MM.1S (cell line): ENCODE data around the gene PSMD6.

Source experiments
- DNase-seq: peaks from one replicate; pipeline ENCODE4 v3.0.0-alpha.2; 2015
- H2AFZ ChIP-seq: fragments of 300-600 bp; sonication (generic); 2 replicates; pipeline ENCODE4 v1.6.0; 2016; ENCODE audit warnings: antibody characterized with exemption, low read length
- H3F3A ChIP-seq: fragments of 300-600 bp; sonication (generic); 2 replicates; pipeline ENCODE4 v1.6.1; 2016; ENCODE audit warnings: mild to moderate bottlenecking, antibody characterized with exemption, low read length, moderate library complexity, mixed read lengths; ENCODE audit not compliant: insufficient read depth
- H3K27ac ChIP-seq: fragments of 300-600 bp; sonication (generic); 2 replicates; pipeline ENCODE4 v1.5.1; 2016; ENCODE audit warnings: mild to moderate bottlenecking, low read length
- H3K27me3 ChIP-seq: fragments of 300-600 bp; sonication (generic); replicated peaks from 2 replicates; pipeline ENCODE4 v1.6.0; 2016; ENCODE audit warnings: low read length; ENCODE audit not compliant: insufficient read depth
- H3K36me3 ChIP-seq: fragments of 300-600 bp; sonication (generic); replicated peaks from 2 replicates; pipeline ENCODE4 v1.6.1; 2016; ENCODE audit warnings: mild to moderate bottlenecking, low read length, mixed read lengths; ENCODE audit not compliant: insufficient read depth
- H3K4me1 ChIP-seq: fragments of 300-600 bp; sonication (generic); 2 replicates; pipeline ENCODE4 v1.6.1; 2016; ENCODE audit warnings: low read length, mixed read lengths
- H3K4me2 ChIP-seq: fragments of 300-600 bp; sonication (generic); 2 replicates; pipeline ENCODE4 v1.6.0; 2016; ENCODE audit warnings: low read depth, low read length
- H3K4me3 ChIP-seq: fragments of 300-600 bp; sonication (generic); 2 replicates; pipeline ENCODE4 v1.5.1; 2016; ENCODE audit warnings: low read length, mixed read lengths
- H3K79me2 ChIP-seq: fragments of 300-600 bp; sonication (generic); 2 replicates; pipeline ENCODE4 v1.6.1; 2016; ENCODE audit warnings: mixed run types, low read length, mixed read lengths
- H3K9ac ChIP-seq: fragments of 300-600 bp; sonication (generic); 2 replicates; pipeline ENCODE4 v1.6.1; 2016; ENCODE audit warnings: low read length, mixed read lengths
- H3K9me2 ChIP-seq: fragments of 300-600 bp; sonication (generic); replicated peaks from 2 replicates; pipeline ENCODE4 v1.6.1; 2016; ENCODE audit warnings: mild to moderate bottlenecking, low read length, mixed read lengths; ENCODE audit not compliant: insufficient read depth
- H3K9me3 ChIP-seq: fragments of 300-600 bp; sonication (generic); replicated peaks from 2 replicates; pipeline ENCODE4 v1.6.1; 2016; ENCODE audit warnings: mild to moderate bottlenecking, low read length, mixed read lengths; ENCODE audit not compliant: insufficient read depth
- H4K20me1 ChIP-seq: fragments of 300-600 bp; sonication (generic); 2 replicates; pipeline ENCODE4 v1.6.1; 2016; ENCODE audit warnings: mild to moderate bottlenecking, low read length, moderate library complexity, mixed read lengths; ENCODE audit not compliant: insufficient read depth
- CTCF ChIP-seq: fragments of 300-600 bp; sonication (generic); IDR thresholded peaks from 2 replicates; pipeline ENCODE4 v1.5.1; 2016; ENCODE audit warnings: antibody characterized with exemption, low read length, mixed read lengths
- EZH2 ChIP-seq: fragments of 300-600 bp; sonication (generic); optimal IDR thresholded peaks from 2 replicates; pipeline ENCODE3; 2017; ENCODE audit warnings: low read depth, mild to moderate bottlenecking, antibody characterized with exemption, low read length, mixed read lengths
- EZH2phosphoT487 ChIP-seq: fragments of 300-600 bp; sonication (generic); IDR thresholded peaks from 2 replicates; pipeline ENCODE4 v1.6.1; 2018; ENCODE audit warnings: antibody characterized with exemption, low read length

The PSMD6 gene

GRCh38 chr3:63981980-63982379 lies 41.3 kb downstream of the PSMD6 start:
- Histone ChIP-seq H3K36me3 (peaks cover 2% of the 10 kb centered on the region; the same call in 1 of the 2 replicates), H3K79me2 (peaks cover 23% of the 10 kb centered on the region), H3K27ac (peak overlapping the region; percentile 9; the same call in 1 of the 2 replicates), H3K9me2 (no peaks in the 10 kb centered on the region), H3K4me1 (no peaks in the 10 kb centered on the region), H3K9ac (no peak overlapping the region), H3F3A (no peaks in the 10 kb centered on the region), H4K20me1 (no peaks in the 10 kb centered on the region), H3K4me3 (no peak overlapping the region), H2AFZ (no peak overlapping the region), H3K27me3 (no peaks in the 10 kb centered on the region), H3K4me2 (no peak overlapping the region), H3K9me3 (no peaks in the 10 kb centered on the region)
- no peak for TF ChIP-seq EZH2phosphoT487
- TF ChIP-seq EZH2, result no peak
- no peak for TF ChIP-seq CTCF
- no peak for DNase-seq

GRCh38 chr3:63980830-63981498 lies 42.3 kb downstream of the PSMD6 start:
- no peaks in the 10 kb centered on the region for H3K9me2 ChIP-seq
- TF ChIP-seq EZH2phosphoT487 (no peak), EZH2 (no peak), CTCF (no peak)
- no peak overlapping the region for H3K4me2 ChIP-seq
- H3K4me1 ChIP-seq, result no peaks in the 10 kb centered on the region
- H3K27ac ChIP-seq, result no peak overlapping the region
- no peak overlapping the region for H3K4me3 ChIP-seq
- H3F3A ChIP-seq, result no peaks in the 10 kb centered on the region
- no peaks in the 10 kb centered on the region for H3K9me3 ChIP-seq
- no peak overlapping the region for H3K9ac ChIP-seq
- H3K36me3 ChIP-seq, result peaks cover 2% of the 10 kb centered on the region; the same call in 1 of the 2 replicates
- no peaks in the 10 kb centered on the region for H4K20me1 ChIP-seq
- no peak for DNase-seq
- H3K27me3 ChIP-seq, result no peaks in the 10 kb centered on the region
- peaks cover 33% of the 10 kb centered on the region for H3K79me2 ChIP-seq
- no peak overlapping the region for H2AFZ ChIP-seq

GRCh38 chr3:63980019-63980418 lies 43.3 kb downstream of the PSMD6 start:
- Histone ChIP-seq H3K9ac (no peak overlapping the region), H3K27ac (no peak overlapping the region), H3K36me3 (peaks cover 2% of the 10 kb centered on the region; the same call in 1 of the 2 replicates), H3K4me1 (no peaks in the 10 kb centered on the region), H3K9me3 (no peaks in the 10 kb centered on the region), H3K4me2 (no peak overlapping the region), H3F3A (no peaks in the 10 kb centered on the region), H3K27me3 (no peaks in the 10 kb centered on the region), H4K20me1 (no peaks in the 10 kb centered on the region), H3K4me3 (no peak overlapping the region), H3K9me2 (no peaks in the 10 kb centered on the region), H3K79me2 (peaks cover 42% of the 10 kb centered on the region), H2AFZ (no peak overlapping the region)
- no peak for TF ChIP-seq EZH2phosphoT487
- no peak for DNase-seq
